Endothelial cell of umbilical vein (primary cell): ENCODE measurements around the gene TBX21. TPM values are rescaled to one million over a fixed set of nuclear protein-coding genes. Genes with fewer than 3 reads are reported as not detected.

Experiments
- BruUV-seq: library from RNA; stranded (reverse); fragments of 400-500 nt; replicated peaks from 2 replicates; lab custom pipeline; 2021; lab: Mats Ljungman, UMichigan
- CTCF ChIA-PET: fragments of 300-600, 350-600 bp; sonication (Branson Sonifier 250); formaldehyde crosslinking; loops from one replicate; lab custom pipeline; 2021; ENCODE audit warnings: antibody characterized with exemption, inconsistent platforms; lab: Charles Lee
- POLR2A ChIA-PET: fragments of 300-600, 350-600 bp; sonication (Branson Sonifier 250); formaldehyde crosslinking; loops from one replicate; lab custom pipeline; 2021; ENCODE audit warnings: antibody characterized with exemption, inconsistent platforms; lab: Charles Lee
- DNase-seq: peaks from one replicate; pipeline ENCODE4 v3.0.0-alpha.2; 2011; ENCODE audit warnings: low read depth, low spot score
- FAIRE-seq: peaks from 2 replicates; lab custom pipeline; 2011; peaks lifted over from hg19 to GRCh38; lab: Jason Lieb, UNC
- H2AFZ ChIP-seq: 2 replicates; pipeline ENCODE4 v1.6.0; 2012; ENCODE audit warnings: low read depth, low read length, control low read depth, inconsistent platforms
- H3K27ac ChIP-seq: 2 replicates; pipeline ENCODE4 v1.5.1; 2011; ENCODE audit warnings: low read depth, mild to moderate bottlenecking, control low read depth, low read length, moderate library complexity; ENCODE audit not compliant: insufficient read depth
- H3K27me3 ChIP-seq, 2 experiments: 2 replicates each; pipeline versions ENCODE4 v1.6.0 to v1.6.1; 2011; ENCODE audit warnings: low read length in 2 of 2, mixed read lengths in 1 of 2; ENCODE audit not compliant: control insufficient read depth in 2 of 2, insufficient read depth in 2 of 2
- H3K36me3 ChIP-seq, 2 experiments: 2 replicates in 1 of 2; 3 replicates in 1 of 2; pipeline ENCODE4 v1.5.1; 2011; ENCODE audit warnings: low read length in 2 of 2, mild to moderate bottlenecking in 1 of 2, moderate library complexity in 1 of 2; ENCODE audit not compliant: control insufficient read depth in 2 of 2, insufficient read depth in 2 of 2; ENCODE audit errors: extremely low read depth in 1 of 2
- H3K4me1 ChIP-seq: 3 replicates; pipeline ENCODE4 v1.5.1; 2011; ENCODE audit warnings: mild to moderate bottlenecking, low read length; ENCODE audit not compliant: control insufficient read depth, insufficient read depth; ENCODE audit errors: extremely low read depth
- H3K4me2 ChIP-seq: 2 replicates; pipeline ENCODE4 v1.6.1; 2011; ENCODE audit warnings: low read length, control low read depth, mixed read lengths; ENCODE audit not compliant: insufficient read depth
- H3K4me3 ChIP-seq, 3 experiments: fragments of 200-600 bp in 1 of 3; sonication (generic), shearing (Covaris generic) in 1 of 3; replicated peaks in 1 of 3; 2 replicates each; pipeline ENCODE4 v1.5.1; 2011 to 2016; ENCODE audit warnings: control low read depth in 3 of 3, low read length in 3 of 3, mild to moderate bottlenecking in 2 of 3, inconsistent platforms in 1 of 3, low read depth in 1 of 3, moderate library complexity in 1 of 3; ENCODE audit not compliant: insufficient read depth in 1 of 3
- H3K79me2 ChIP-seq: 2 replicates; pipeline ENCODE4 v1.6.0; 2012; ENCODE audit warnings: low read length, inconsistent platforms; ENCODE audit not compliant: control insufficient read depth, insufficient read depth
- H3K9ac ChIP-seq: replicated peaks from 2 replicates; pipeline ENCODE3; 2011; ENCODE audit warnings: low read length, control low read depth; ENCODE audit not compliant: insufficient read depth; ENCODE audit errors: extremely low read depth
- H3K9me1 ChIP-seq: replicated peaks from 3 replicates; pipeline ENCODE4 v1.6.0; 2011; ENCODE audit warnings: mild to moderate bottlenecking, low read length; ENCODE audit not compliant: control insufficient read depth, insufficient read depth; ENCODE audit errors: extremely low read depth
- H3K9me3 ChIP-seq: replicated peaks from 2 replicates; pipeline ENCODE4 v1.5.1; 2012; ENCODE audit warnings: low read length, inconsistent platforms; ENCODE audit not compliant: control insufficient read depth, insufficient read depth
- H4K20me1 ChIP-seq: replicated peaks from 2 replicates; pipeline ENCODE3; 2011; ENCODE audit warnings: mild to moderate bottlenecking, low read length; ENCODE audit not compliant: control insufficient read depth, insufficient read depth; ENCODE audit errors: extremely low read depth
- CTCF ChIP-seq, 2 donors: IDR thresholded peaks; 1 replicate in 1 of 2; 2 replicates in 1 of 2; pipeline ENCODE4 v1.5.1; 2011; ENCODE audit warnings: low read length in 2 of 2, mild to moderate bottlenecking in 2 of 2, moderate library complexity in 2 of 2, control low read depth in 1 of 2, inconsistent platforms in 1 of 2, low read depth in 1 of 2; ENCODE audit not compliant: insufficient read depth in 1 of 2; ENCODE audit errors: extremely low read depth in 1 of 2
- EZH2 ChIP-seq: IDR thresholded peaks from 2 replicates; pipeline ENCODE4 v1.6.1; 2012; ENCODE audit warnings: borderline replicate concordance, low read depth, mild to moderate bottlenecking, moderate library complexity, low read length, inconsistent platforms; ENCODE audit not compliant: severe bottlenecking
- FOS ChIP-seq: IDR thresholded peaks from 2 replicates; pipeline ENCODE4 v1.6.1; 2011; ENCODE audit warnings: mild to moderate bottlenecking, low read length, moderate library complexity, borderline replicate concordance; ENCODE audit not compliant: insufficient read depth
- GATA2 ChIP-seq: IDR thresholded peaks from 2 replicates; pipeline ENCODE4 v1.7.0; 2011; ENCODE audit warnings: low read depth, mild to moderate bottlenecking, moderate library complexity, mixed read lengths, low read length; ENCODE audit not compliant: insufficient read length, insufficient read depth
- JUN ChIP-seq: IDR thresholded peaks from 2 replicates; pipeline ENCODE4 v1.6.1; 2011; ENCODE audit warnings: borderline replicate concordance, low read depth; ENCODE audit not compliant: insufficient read length, insufficient read depth
- MAX ChIP-seq: IDR thresholded peaks from 2 replicates; pipeline ENCODE4 v1.6.1; 2011; ENCODE audit not compliant: insufficient read depth, insufficient read length
- MYC ChIP-seq: IDR thresholded peaks from one replicate; pipeline ENCODE4 v1.6.1; 2011; ENCODE audit warnings: mild to moderate bottlenecking, low read depth, low read length
- POLR2A ChIP-seq: IDR thresholded peaks from 2 replicates; pipeline ENCODE4 v1.6.1; 2012; ENCODE audit warnings: low read depth, mild to moderate bottlenecking, control low read depth, low read length
- POLR2AphosphoS5 ChIP-seq: IDR thresholded peaks from 2 replicates; pipeline ENCODE4 v1.6.1; 2012; ENCODE audit warnings: low read depth, mild to moderate bottlenecking, control low read depth, low read length, moderate library complexity; ENCODE audit not compliant: insufficient read depth
- dilution Hi-C: fragments of 300-500 bp; cut with MboI; formaldehyde crosslinking; loops from one replicate; pipeline ENCODE4 v1.15.0; 2019; ENCODE audit warnings: low sequenced_read_pairs; ENCODE audit not compliant: extremely low pct_ligation_motif_present
- intact Hi-C: fragments of 100-400 bp; cut with micrococcal nuclease; formaldehyde crosslinking; loops from one replicate; pipeline ENCODE4 v1.10.0; 2022
- polyA plus RNA-seq, 4 experiments: library from polyadenylated mRNA; depleted of rRNA in 3 of 4; stranded (reverse) in 3 of 4; unstranded in 1 of 4; fragments of >200 nt; gene quantifications; 2 replicates each; pipeline versions ENCODE4 v1.2.1 to v1.2.3, GENCODE V29; 2011 to 2012; ENCODE audit warnings: missing spikeins in 1 of 4
- total RNA-seq: library from RNA; stranded (reverse); gene quantifications from 2 replicates; pipeline ENCODE4 v1.2.3, GENCODE V29; 2021

Gene TBX21
- total and polyA plus RNA-seq, 2 donors (not counting 3 experiments of a cell fraction or from before 2014, with no cell fraction given): not detected

- Histone ChIP-seq H3K9me3 (no peaks in the 10 kb centered on the region), H2AFZ (no peak overlapping the region), H3K4me2 (no peak overlapping the region), H4K20me1 (no peaks in the 10 kb centered on the region), H3K9me1 (no peaks in the 10 kb centered on the region), H3K27ac (no peak overlapping the region), H3K4me1 (peaks cover 5% of the 10 kb centered on the region), H3K9ac (no peak overlapping the region), H3K4me3 (no peak overlapping the region), H3K79me2 (no peaks in the 10 kb centered on the region), H3K36me3 (peaks cover 0 to 24% of the 10 kb centered on the region in 2 experiments), H3K27me3 (no peaks in the 10 kb centered on the region)
- intact Hi-C loops: no loop called here
- TF ChIP-seq FOS: no peak
- no peak for TF ChIP-seq JUN
- no peak for TF ChIP-seq GATA2
- no peak for TF ChIP-seq POLR2AphosphoS5
- TF ChIP-seq MYC: no peak
- TF ChIP-seq MAX: no peak
- no peak for TF ChIP-seq CTCF (IDR thresholded peaks at IDR 0.05; ENCODE audit: extremely low read depth in 1 of 2, insufficient read depth in 1 of 2, low read depth in 1 of 2, low read length in 2 of 2)
- no peak for TF ChIP-seq POLR2A
- no peak for TF ChIP-seq EZH2
- POLR2A ChIA-PET: no interaction called here
- FAIRE-seq: no peak
- no peak for DNase-seq
- CTCF ChIA-PET: interaction anchor here (1.9 kb wide), 1 partner anchor 17 kb away, joined by 5 read pairs; no protein-coding TSS in a partner anchor
- BruUV-seq: no TSS peak
- dilution Hi-C loops: no loop called here
These were observed 32.3 kb upstream of the TBX21 start for GRCh38 chr17:47700471-47701449.
